HG02943 (cell line): ENCODE measurements around the gene TBC1D22A.

Source experiments
- ATAC-seq: cut with Tn5 transposase; IDR thresholded peaks from one replicate; pipeline ENCODE4 v1.9.1; 2021; ENCODE audit warnings: mild to moderate bottlenecking, low read depth, moderate library complexity; ENCODE audit not compliant: unreplicated experiment

TBC1D22A gene

DNA sequence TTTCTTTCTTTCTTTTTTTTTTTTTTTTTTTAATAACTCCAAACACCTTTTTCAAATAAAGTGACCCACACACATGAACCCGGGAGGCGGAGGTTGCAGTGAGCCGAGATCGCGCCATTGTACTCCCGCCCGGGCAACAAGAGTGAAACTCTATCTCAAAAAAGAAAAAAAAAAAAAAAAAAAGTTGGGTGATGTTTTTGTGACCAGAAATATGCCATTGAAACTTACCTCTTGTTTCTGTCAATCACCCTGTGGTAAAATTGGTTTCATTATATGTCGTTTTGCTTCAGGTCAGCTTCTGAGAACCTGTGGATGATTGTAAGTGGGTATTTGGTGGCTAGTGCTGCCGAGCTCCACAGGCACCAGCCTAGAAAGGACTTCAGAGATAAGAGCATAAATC is 238.8 kb downstream of the TBC1D22A start:
- no peak for ATAC-seq

DNA sequence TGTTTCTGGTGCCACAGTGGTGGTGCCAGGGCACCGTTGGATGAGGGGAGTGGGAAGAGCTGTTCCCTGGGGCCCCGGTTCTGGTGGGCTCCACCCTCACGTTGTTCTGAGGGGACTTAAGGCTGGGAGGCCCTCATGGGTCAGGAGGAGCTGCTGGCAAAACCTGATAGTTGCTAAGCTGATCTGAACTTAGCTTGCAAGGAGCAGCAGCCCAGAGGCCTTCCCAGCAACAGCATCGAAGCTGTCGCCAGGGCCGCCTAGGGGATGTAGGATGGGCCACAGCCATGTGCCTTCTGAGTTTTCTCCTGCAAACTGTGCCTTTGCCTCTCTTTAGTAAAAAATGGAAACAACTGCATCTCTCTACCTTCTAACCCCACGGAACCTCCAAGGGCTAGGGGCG is 240.2 kb downstream of the TBC1D22A start:
- no peak for ATAC-seq

- ATAC-seq, result no peak
Measured at GRCh38 chr22:47005506-47006408, 243.3 kb downstream of the TBC1D22A start.

GRCh38 chr22:47006433-47006832 is 244.0 kb downstream of the TBC1D22A start:
- ATAC-seq, result no peak

DNA sequence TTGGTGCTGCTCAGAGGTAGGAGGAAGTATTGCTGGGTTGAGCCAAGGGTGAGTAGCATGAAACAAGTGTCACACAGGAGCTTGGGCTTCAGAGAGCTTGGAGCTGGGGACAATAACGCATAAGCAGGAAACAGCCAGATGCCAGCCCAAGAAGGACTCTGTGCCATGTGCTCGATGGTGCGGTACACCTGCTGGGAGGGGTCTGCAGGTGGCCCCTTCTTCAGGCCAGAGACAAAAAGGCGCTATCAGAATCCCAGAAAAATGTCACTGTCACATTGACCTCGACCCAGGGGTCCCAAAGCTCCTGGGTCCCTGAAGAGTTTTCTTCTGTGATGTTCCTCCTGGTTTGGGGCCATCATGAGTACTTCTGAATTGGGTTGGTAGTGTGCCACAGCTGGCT is 244.4 kb downstream of the TBC1D22A start:
- no peak for ATAC-seq

GRCh38 chr22:47007496-47007895 is 245.0 kb downstream of the TBC1D22A start:
- no peak for ATAC-seq

GRCh38 chr22:47008208-47008885 is 245.9 kb downstream of the TBC1D22A start:
- no peak for ATAC-seq

GRCh38 chr22:47009304-47010101 is 247.1 kb downstream of the TBC1D22A start:
- ATAC-seq, result no peak

DNA sequence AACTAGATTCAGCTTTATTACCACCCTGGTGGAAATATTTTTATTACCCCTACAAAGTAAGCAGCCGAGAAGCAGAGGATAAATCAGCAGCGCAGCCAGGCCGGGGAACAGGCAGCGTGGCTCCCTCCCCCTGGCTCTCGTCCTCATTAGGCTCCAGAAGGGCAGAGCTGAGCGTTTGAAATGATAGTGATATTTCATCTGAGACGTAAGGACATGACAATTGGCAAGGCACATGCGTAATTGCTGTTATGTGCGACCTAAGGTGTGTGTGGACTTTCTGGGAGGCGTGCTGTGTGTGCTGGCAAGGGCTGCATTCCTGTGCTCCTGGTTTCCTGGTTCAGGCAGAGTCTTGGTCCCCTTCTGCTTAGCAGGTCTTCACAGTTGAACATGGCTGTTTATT is 247.8 kb downstream of the TBC1D22A start:
- no peak for ATAC-seq

DNA sequence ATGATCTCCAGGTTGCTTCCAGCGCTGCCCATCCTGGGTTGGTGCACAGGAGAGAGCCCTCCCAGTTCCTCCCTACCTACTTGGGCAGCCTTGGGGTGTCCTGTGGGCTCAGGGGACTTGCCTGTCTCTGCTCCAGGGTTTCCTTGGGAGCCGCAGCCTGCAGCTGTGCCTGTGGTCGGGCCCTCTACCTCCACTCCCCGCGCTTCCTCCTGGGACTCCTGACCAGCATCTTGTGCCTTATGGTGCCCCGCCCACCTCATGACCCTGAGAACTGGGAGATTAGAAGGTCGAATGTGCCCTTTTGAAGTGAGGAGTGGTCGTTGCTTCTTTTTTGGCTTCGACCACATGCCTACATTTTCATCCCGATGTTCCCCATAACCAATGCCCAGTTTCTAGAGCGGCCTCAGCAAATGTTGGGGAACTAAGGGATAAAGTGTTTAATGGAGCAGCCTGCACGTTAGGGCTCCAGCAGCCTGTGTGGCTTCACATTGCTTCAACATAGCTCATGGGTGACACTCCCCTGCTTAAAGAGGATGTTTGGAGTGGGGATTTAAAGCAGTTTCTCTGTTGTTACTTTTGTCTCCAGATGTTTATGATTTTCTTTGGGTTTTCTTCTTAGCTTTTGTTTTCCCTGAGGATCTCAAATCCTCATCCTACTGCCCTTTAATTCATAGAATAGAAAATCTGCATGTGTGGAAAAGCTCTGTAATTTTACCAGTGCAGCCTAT is 248.8 kb downstream of the TBC1D22A start:
- ATAC-seq, result no peak

- no peak for ATAC-seq
Measured at GRCh38 chr22:47011859-47012258, 249.4 kb downstream of the TBC1D22A start.

GRCh38 chr22:47012589-47013370 is 250.3 kb downstream of the TBC1D22A start:
- ATAC-seq, result no peak

GRCh38 chr22:47013861-47014635 is 251.6 kb downstream of the TBC1D22A start:
- ATAC-seq, result no peak

DNA sequence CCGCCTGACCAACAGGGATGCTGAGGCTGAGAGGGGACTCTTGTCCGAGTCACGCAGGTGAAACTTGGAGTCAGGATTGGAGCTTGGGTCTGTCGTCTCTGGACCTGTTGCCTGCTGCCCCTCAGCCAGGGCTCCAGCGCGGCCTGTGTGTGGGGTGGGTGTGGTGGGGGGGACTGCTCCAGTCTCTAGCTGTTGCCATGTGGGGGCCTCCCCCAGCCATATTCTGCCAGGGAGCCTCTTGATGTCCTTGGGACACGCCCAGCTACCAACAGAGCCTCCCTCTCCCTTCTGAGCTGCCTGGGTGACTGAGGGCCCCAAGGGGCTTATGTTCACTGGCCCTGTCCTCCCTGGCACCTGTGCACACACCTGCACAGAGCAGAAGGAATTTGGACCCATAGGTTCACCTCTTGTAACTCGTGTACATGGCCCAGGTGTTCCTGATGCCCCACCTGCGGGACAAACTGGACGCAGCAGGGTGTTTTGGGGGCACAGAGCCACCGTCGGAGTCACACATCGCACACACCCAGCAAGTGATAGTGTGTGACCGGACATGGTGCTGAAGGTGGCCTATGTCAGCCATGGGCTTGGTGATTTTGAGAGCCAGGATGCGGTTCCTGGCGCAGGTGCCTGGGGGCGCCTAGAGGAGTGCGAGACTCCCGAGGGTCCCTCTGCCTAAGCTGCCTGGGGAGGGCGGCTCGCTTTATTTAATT is 252.3 kb downstream of the TBC1D22A start:
- ATAC-seq, result no peak

DNA sequence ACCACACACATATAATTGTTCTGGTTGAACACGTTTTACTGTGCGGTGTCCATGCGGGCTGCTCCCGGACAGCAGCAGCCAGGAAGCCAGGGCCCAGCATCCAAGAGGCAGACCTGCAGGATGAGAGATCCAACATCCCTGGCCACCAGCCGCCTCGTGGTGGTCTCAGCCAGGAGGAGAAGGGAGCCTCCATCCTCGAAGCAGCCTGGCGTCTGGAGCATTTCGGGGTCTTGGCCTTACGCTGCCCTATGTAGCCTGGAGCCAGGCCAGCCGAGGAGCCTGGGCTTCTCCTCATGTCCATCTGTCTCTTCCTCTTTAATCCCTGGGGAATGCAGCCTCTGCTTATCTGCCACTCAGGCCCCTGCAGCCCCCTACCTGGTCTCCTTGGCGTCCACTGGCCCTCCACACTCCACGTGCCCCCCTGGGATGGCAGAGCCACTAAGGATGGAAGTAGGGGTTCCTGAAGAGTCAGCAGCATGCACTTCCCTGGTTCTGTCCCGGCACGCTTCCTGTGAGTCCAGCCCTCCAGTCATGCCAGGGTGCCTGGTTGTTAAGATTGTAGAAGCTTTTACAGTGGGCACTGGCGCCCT is 253.2 kb downstream of the TBC1D22A start:
- ATAC-seq, result no peak

- ATAC-seq, result no peak
Measured at GRCh38 chr22:47016631-47017030, 254.2 kb downstream of the TBC1D22A start.

DNA sequence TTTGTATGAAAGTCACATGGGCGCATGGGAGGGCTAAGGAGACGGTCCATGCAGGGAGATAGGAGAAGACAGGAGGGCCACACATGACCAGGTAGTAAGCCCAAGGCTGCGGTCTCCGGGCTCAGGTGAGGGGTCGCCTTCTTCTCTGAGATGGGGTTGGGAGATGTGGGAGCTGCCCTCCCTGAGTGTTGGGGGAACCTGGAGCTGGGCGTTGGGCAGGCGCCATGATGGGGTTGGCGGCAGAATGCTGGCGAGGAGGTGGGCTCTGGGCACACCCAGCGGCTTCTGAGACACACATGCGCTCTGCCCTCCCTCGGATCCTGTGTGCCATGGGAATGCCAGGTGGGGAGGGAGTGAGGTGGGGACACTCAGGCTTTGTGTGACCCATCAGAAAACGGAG is 254.8 kb downstream of the TBC1D22A start:
- no peak for ATAC-seq
